PFSK-1 (cell line): ENCODE data around the gene HMGCLL1.

ENCODE experiments used
- POLR2AphosphoS5 ChIP-seq: IDR thresholded peaks from 2 replicates; pipeline ENCODE4 v1.6.1; 2012; ENCODE audit warnings: low read depth, mild to moderate bottlenecking, control low read depth, low read length, moderate library complexity
- SIN3A ChIP-seq: IDR thresholded peaks from 2 replicates; pipeline ENCODE4 v1.6.1; 2012; ENCODE audit warnings: mild to moderate bottlenecking, low read length, moderate library complexity, borderline replicate concordance; ENCODE audit not compliant: insufficient read depth
- TAF1 ChIP-seq: IDR thresholded peaks from 2 replicates; pipeline ENCODE4 v1.6.1; 2012; ENCODE audit warnings: low read length, control low read depth, borderline replicate concordance; ENCODE audit not compliant: insufficient read depth

GRCh38 chr6:55397986-55398385, 181.0 kb downstream of the HMGCLL1 start:
- TF ChIP-seq POLR2AphosphoS5 (no peak), SIN3A (no peak), TAF1 (no peak)
